ENCODE data around the gene TENT4A. TPM values are rescaled to one million over a fixed set of nuclear protein-coding genes. Genes with fewer than 3 reads are reported as not detected.
A peak's percentile ranks its signal among the peaks of the same experiment; 100 is the strongest.

Gene TENT4A
- total and polyA plus RNA-seq, 2 of the 13 experiments (the other 11 are each of a cell fraction or from before 2014, with no cell fraction given), result 6.3 to 13.3 TPM

DNA sequence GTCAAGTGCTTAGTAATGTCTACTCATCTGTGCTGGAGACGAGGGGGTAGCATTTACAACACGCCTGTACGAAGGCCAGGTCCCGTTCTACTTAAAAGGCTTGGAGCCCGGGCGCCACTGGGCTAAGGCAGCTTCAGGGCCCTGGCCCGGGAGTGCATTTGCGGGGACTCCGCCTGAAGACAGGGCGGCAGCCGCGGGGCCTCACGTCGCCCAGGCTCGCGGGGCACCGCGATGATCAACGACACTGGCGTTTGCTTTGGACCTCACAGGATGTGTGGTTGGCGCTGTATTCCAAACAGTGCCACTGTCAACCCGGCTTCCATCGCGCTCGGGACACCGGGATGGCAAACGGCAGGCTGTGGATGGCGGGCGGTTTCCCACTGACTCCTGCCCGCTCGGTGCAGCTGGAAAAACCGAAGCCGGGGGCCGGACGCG, 1.1 kb upstream of the TENT4A start (continued):
- TF ChIP-seq ZNF441 (CRISPR knock-in tag; IDR thresholded peaks at IDR 0.05; ENCODE audit: borderline replicate concordance) (no peak), ZNF530 (CRISPR knock-in tag; IDR thresholded peaks at IDR 0.05; ENCODE audit: low read depth) (no peak), ZNF891 (CRISPR knock-in tag; IDR thresholded peaks at IDR 0.05) (0 out of 2 replicates have a peak, but pooled peaks have one; percentile 11), ZNF3 (CRISPR knock-in tag; IDR thresholded peaks at IDR 0.05) (no peak), SOX6 (IDR thresholded peaks at IDR 0.05) (no peak), SOX6 (CRISPR knock-in tag; IDR thresholded peaks at IDR 0.05) (no peak; the same call in 1 of the 2 replicates), BRF2 (CRISPR knock-in tag; IDR thresholded peaks at IDR 0.05) (peak; percentile 17; the same call in 1 of the 2 replicates), ZNF557 (CRISPR knock-in tag; IDR thresholded peaks at IDR 0.05) (0 out of 2 replicates have a peak, but pooled peaks have one; percentile 3), NCOA1 (CRISPR knock-in tag; IDR thresholded peaks at IDR 0.05) (0 out of 2 replicates have a peak, but pooled peaks have one; percentile 19), TSC22D2 (CRISPR knock-in tag; IDR thresholded peaks at IDR 0.05; ENCODE audit: borderline replicate concordance) (no peak), ZMAT3 (CRISPR knock-in tag; conservative IDR thresholded peaks at IDR 0.05) (no peak; the same call in 1 of the 2 replicates), ZFP41 (CRISPR knock-in tag; IDR thresholded peaks at IDR 0.05; ENCODE audit: borderline replicate concordance) (no peak), AGO1 (IDR thresholded peaks at IDR 0.05; ENCODE audit: low read depth, low read length, poor library complexity, severe bottlenecking) (peak; percentile 11), MTA1 (CRISPR knock-in tag; IDR thresholded peaks at IDR 0.05; ENCODE audit: borderline replicate concordance) (0 out of 2 replicates have a peak, but pooled peaks have one; percentile 63), HNF4G (IDR thresholded peaks at IDR 0.05; ENCODE audit: borderline replicate concordance, low read depth, low read length) (no peak), HNF4G (CRISPR knock-in tag; IDR thresholded peaks at IDR 0.05; ENCODE audit: borderline replicate concordance, low read depth) (0 out of 2 replicates have a peak, but pooled peaks have one; percentile 48), ZNF251 (CRISPR knock-in tag; IDR thresholded peaks at IDR 0.05) (0 out of 2 replicates have a peak, but pooled peaks have one; percentile 16), IRF9 (CRISPR knock-in tag; IDR thresholded peaks at IDR 0.05; ENCODE audit: borderline replicate concordance) (no peak), ZNF543 (CRISPR knock-in tag; IDR thresholded peaks at IDR 0.05) (peak; percentile 19; the same call in 1 of the 2 replicates), HOXA5 (CRISPR knock-in tag; IDR thresholded peaks at IDR 0.05) (no peak), SAP130 (CRISPR knock-in tag; IDR thresholded peaks at IDR 0.05; ENCODE audit: low read depth) (no peak; the same call in 1 of the 2 replicates)
- TF ChIP-seq, protein P1, sequence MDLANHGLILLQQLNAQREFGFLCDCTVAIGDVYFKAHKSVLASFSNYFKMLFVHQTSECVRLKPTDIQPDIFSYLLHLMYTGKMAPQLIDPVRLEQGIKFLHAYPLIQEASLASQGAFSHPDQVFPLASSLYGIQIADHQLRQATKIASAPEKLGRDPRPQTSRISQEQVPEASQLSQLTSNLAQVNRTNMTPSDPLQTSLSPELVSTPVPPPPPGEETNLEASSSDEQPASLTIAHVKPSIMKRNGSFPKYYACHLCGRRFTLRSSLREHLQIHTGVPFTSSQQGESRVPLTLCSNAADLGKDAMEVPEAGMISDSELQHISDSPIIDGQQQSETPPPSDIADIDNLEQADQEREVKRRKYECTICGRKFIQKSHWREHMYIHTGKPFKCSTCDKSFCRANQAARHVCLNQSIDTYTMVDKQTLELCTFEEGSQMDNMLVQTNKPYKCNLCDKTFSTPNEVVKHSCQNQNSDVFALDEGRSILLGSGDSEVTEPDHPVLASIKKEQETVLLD (CRISPR knock-in tag; IDR thresholded peaks at IDR 0.05; ENCODE audit: low read depth), result no peak
- TF ChIP-seq, protein P2, sequence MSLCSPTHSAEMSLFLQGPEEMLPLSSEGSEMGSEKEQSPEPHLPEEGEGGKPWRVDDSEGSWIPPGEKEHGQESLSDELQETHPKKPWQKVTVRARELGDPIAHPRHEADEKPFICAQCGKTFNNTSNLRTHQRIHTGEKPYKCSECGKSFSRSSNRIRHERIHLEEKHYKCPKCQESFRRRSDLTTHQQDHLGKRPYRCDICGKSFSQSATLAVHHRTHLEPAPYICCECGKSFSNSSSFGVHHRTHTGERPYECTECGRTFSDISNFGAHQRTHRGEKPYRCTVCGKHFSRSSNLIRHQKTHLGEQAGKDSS (CRISPR knock-in tag; IDR thresholded peaks at IDR 0.05; ENCODE audit: borderline replicate concordance, low read depth), result 0 out of 2 replicates have a peak, but pooled peaks have one; percentile 64
- TF ChIP-seq, protein P3, sequence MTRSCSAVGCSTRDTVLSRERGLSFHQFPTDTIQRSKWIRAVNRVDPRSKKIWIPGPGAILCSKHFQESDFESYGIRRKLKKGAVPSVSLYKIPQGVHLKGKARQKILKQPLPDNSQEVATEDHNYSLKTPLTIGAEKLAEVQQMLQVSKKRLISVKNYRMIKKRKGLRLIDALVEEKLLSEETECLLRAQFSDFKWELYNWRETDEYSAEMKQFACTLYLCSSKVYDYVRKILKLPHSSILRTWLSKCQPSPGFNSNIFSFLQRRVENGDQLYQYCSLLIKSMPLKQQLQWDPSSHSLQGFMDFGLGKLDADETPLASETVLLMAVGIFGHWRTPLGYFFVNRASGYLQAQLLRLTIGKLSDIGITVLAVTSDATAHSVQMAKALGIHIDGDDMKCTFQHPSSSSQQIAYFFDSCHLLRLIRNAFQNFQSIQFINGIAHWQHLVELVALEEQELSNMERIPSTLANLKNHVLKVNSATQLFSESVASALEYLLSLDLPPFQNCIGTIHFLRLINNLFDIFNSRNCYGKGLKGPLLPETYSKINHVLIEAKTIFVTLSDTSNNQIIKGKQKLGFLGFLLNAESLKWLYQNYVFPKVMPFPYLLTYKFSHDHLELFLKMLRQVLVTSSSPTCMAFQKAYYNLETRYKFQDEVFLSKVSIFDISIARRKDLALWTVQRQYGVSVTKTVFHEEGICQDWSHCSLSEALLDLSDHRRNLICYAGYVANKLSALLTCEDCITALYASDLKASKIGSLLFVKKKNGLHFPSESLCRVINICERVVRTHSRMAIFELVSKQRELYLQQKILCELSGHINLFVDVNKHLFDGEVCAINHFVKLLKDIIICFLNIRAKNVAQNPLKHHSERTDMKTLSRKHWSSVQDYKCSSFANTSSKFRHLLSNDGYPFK (CRISPR knock-in tag; IDR thresholded peaks at IDR 0.05; ENCODE audit: borderline replicate concordance), result 0 out of 2 replicates have a peak, but pooled peaks have one; percentile 17

Measured in HepG2 (cell line).